ENCODE data around the gene CA7.
A peak's percentile ranks its signal among the peaks of the same experiment; 100 is the strongest.

The CA7 gene

DNA sequence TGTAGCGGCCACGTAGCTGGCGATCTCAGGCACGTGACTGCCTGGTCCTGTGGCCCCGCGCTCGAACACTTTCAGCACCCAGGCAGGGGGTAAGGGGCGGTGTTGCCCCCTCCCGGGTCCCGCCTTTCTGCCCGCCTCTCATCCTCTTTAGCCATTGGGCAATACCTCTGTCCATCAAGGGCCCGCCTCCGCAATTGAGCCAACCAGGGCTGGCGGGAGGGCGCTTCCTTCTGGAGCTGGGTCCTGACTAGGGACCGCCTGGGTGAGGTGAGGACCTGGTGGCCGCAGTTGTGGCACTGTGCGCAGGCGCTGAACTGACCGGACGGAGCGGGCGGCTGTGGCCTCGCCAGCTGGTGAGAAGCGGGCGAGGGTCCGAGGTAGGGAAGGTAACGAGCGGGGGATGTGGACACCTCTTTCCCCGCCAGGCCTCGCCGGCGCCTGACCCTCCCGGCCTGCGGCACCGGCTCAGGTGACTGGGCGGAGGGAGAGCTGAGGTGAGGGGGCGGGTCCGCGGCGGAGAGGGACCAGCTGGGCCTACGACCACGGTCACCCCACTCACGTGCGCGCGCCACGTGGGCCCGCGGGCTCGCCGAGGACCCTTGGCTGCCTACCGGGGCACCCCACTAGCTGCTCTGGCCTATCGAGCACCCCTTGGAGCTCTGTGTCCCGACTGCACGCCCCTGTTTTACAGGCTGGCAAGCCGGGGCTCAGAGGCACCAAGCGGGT, 36.2 kb downstream of the CA7 start, which contains the start of gene PDP2:
Gene PDP2 (plus strand): TSS at position 228 of the 726 bp plus-strand sequence. CDS start 3,770 bp downstream, outside the sequence.
- H3K4me3 ChIP-seq (ENCODE audit: control insufficient read depth, low read depth, low read length), result peak within 1 kb of the TSS; percentile 90
- peak; percentile 74 for DNase-seq (ENCODE audit: low read depth)
- TF ChIP-seq, protein P1, sequence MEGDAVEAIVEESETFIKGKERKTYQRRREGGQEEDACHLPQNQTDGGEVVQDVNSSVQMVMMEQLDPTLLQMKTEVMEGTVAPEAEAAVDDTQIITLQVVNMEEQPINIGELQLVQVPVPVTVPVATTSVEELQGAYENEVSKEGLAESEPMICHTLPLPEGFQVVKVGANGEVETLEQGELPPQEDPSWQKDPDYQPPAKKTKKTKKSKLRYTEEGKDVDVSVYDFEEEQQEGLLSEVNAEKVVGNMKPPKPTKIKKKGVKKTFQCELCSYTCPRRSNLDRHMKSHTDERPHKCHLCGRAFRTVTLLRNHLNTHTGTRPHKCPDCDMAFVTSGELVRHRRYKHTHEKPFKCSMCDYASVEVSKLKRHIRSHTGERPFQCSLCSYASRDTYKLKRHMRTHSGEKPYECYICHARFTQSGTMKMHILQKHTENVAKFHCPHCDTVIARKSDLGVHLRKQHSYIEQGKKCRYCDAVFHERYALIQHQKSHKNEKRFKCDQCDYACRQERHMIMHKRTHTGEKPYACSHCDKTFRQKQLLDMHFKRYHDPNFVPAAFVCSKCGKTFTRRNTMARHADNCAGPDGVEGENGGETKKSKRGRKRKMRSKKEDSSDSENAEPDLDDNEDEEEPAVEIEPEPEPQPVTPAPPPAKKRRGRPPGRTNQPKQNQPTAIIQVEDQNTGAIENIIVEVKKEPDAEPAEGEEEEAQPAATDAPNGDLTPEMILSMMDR (IDR thresholded peaks at IDR 0.05; ENCODE audit: control insufficient read depth, insufficient read depth, low read depth, low read length, missing control alignments), result no peak

DNA sequence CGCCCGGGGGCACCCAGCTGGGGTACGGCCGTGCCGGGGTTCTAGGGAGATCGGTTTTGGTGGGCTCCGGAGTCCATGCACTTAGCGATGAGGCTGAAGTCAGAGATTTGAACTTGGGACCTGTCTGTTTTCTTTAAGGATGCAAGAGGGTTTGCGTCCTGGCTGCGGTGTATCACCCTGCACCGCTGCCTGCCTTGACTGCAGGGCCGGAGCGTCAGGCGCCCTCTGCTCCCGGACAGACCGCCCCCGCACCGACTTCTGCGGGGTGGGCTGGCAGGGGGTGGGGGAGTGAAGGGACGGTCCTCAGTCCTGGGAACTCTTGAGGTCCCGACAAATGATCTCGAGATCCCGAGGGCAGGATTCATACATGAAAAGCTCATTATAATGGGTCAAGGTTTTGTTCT, 36.8 kb downstream of the CA7 start:
- TF ChIP-seq, protein P1 (IDR thresholded peaks at IDR 0.05; ENCODE audit: control insufficient read depth, insufficient read depth, low read depth, low read length, missing control alignments), result no peak
- peak overlapping the region; percentile 90 for H3K4me3 ChIP-seq (ENCODE audit: control insufficient read depth, low read depth, low read length)
- DNase-seq (ENCODE audit: low read depth), result no peak

DNA sequence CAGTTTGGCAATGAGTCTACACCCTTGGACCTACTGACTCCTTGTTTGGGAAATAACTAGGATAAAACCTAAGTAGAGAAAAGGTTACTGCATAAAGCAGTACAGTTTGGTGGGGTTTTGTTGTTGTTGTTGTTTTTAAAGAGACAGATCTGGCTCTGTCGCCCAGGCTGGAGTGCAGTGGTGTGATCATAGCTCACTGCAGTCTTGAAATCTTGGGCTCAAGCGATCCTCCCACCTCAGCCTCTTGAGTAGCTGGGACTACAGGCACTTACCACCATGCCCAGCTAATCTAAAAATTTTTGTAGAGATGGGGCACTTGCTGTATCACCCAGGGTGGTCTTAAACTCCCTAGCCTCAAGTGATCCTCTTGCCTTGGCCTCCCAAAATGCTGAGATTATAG, 37.3 kb downstream of the CA7 start:
- no peak for DNase-seq (ENCODE audit: low read depth)
- TF ChIP-seq, protein P1 (IDR thresholded peaks at IDR 0.05; ENCODE audit: control insufficient read depth, insufficient read depth, low read depth, low read length, missing control alignments), result no peak
- peak overlapping the region; percentile 90 for H3K4me3 ChIP-seq (ENCODE audit: control insufficient read depth, low read depth, low read length)

DNA sequence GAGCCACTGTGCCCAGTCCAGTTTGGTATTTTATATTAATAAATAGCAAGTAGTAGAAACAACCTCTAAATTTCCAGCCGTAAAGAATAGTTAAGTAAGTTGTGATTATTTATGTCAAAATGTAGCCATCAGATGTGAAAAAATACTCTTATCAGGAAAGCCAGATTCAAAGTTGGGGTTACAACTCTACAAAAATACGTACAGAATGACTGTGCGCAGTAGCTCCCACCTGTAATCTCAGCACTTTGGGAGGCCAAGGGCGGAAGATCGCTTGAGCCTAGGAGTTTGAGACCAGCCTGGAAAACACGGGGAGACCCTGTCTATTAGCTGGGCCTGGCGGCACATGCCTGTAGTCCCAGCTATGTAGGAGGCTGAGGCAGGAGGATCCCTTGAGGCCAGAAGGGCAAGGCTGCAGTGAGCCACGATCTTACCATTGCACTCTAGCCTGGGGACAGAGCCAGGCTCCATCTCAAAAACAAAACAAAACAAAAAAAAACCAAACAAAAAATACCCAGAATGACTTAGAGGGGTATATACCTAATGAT, 37.8 kb downstream of the CA7 start:
- no peak overlapping the region for H3K4me3 ChIP-seq (ENCODE audit: control insufficient read depth, low read depth, low read length)
- no peak for DNase-seq (ENCODE audit: low read depth)
- TF ChIP-seq, protein P1 (IDR thresholded peaks at IDR 0.05; ENCODE audit: control insufficient read depth, insufficient read depth, low read depth, low read length, missing control alignments), result no peak

DNA sequence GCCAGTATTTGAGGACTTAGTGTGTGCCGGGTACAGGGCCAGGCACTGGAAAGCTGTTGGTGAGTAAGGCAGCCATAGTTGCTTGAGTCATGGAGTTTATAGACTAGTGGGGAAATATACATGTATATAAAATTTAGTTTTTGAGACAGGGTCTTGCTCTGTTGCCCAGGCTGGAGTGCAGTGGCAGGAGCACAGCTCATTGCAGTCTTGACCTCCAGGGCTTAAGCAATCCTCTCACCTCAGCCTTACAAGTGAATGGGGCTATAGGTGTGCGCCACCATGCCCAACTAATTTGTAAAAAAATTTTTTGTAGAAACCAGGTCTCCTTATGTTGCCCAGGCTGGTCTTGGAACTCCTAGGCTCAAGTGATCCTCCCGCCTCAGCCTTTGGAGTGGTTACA, 38.5 kb downstream of the CA7 start:
- DNase-seq (ENCODE audit: low read depth), result no peak
- TF ChIP-seq, protein P1 (IDR thresholded peaks at IDR 0.05; ENCODE audit: control insufficient read depth, insufficient read depth, low read depth, low read length, missing control alignments), result no peak
- no peak overlapping the region for H3K4me3 ChIP-seq (ENCODE audit: control insufficient read depth, low read depth, low read length)

DNA sequence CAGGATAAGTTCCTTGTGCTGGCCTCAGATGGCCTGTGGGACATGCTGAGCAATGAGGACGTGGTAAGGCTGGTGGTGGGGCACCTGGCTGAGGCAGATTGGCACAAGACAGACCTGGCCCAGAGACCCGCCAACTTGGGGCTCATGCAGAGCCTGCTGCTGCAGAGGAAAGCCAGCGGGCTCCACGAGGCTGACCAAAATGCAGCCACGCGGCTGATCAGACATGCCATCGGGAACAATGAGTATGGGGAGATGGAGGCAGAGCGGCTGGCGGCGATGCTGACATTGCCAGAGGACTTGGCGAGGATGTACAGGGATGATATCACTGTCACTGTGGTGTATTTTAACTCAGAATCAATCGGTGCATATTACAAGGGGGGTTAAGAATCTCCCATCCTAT, 41.3 kb downstream of the CA7 start:
- TF ChIP-seq, protein P1 (IDR thresholded peaks at IDR 0.05; ENCODE audit: control insufficient read depth, insufficient read depth, low read depth, low read length, missing control alignments), result no peak
- no peak for DNase-seq (ENCODE audit: low read depth)
- no peak overlapping the region for H3K4me3 ChIP-seq (ENCODE audit: control insufficient read depth, low read depth, low read length)

Data from AG09309 (cell line).